GM19468 (cell line): ENCODE data around the gene SYF2.
"Not testable (repeated sequence)": the region's sequence is repeated elsewhere in the genome, so short reads cannot be mapped to it uniquely, and the experiment has no call there.

Experiments used
- ATAC-seq: cut with Tn5 transposase; IDR thresholded peaks from one replicate; pipeline ENCODE4 v1.9.1; 2021; ENCODE audit warnings: mild to moderate bottlenecking, moderate library complexity, moderate number of reproducible peaks; ENCODE audit not compliant: unreplicated experiment; ENCODE audit errors: extremely low read depth

Gene SYF2

GRCh38 chr1:25209516-25209915, 22.8 kb downstream of the SYF2 start:
- no peak for ATAC-seq

- ATAC-seq = no peak
Observed at GRCh38 chr1:25208561-25209222, 23.6 kb downstream of the SYF2 start.

GRCh38 chr1:25208092-25208491, 24.2 kb downstream of the SYF2 start:
- no peak for ATAC-seq

DNA sequence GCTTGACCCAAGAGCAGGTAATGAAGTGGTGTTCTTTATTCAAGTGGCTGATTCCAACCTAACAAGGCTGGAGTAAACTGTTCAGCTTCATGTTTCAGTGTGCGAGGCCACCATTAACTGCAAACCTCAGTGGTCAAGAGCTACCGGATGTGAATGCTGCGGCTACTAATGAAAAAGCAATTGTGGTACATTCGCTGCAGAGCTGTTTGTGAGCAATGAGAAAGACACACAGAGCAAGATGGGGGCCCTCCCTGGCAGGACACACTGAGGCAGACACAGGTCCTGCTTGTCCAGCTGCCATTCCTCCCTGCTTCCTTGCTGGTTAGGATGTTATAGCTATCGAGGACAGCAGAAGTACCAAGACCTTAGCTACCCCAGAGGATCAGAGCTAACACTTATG, 26.1 kb downstream of the SYF2 start:
- ATAC-seq = no peak

DNA sequence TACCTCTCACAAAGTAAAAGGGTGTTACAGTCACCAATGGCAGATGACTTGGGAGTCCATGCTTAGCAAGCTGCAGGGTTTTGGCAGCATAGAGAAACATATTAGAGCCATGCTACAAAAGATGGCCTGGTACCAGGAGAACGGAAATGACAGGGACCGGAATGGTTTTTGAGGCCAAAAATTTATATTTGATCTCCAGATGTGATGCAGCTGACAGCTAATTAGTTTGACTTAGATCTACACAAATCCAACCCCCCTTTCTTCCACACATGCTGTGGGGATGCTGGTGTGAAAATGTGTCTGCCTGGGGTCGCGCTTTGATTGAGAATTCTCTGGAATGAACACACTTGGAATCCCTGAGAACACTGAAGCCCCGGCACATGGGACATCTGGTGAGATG, 26.5 kb downstream of the SYF2 start:
- ATAC-seq = no peak

DNA sequence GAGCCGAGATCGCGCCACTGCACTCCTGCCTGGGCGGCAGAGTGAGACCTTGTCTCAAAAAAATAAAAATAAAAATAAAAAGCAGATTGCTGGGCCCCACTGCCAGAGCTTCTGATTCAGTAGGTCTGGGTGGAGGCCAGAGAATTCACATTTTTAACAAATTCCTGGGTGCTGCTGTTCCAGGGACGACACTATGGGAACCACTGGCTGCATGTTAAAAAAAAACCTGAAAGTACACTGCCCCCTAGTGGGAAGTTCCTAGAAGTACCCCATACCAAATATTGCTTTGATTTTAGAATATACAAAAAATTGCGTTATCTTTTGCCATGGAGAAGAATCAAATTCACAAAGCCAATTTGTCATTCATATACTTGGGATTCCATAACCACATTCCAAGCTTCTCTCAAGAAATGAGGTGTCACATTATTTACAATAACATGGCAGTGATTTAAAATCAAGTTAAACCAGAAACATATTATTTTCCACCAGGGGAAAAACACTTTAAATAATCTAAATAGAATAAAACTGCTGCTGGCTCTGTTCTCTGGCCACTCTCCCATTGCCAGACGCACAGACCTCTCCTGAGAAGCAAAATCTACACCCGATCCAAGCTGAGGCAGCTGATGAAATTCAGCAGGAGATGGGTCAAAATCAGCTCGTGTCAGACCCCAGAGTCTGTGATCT, 27.4 kb downstream of the SYF2 start:
- ATAC-seq = no peak

DNA sequence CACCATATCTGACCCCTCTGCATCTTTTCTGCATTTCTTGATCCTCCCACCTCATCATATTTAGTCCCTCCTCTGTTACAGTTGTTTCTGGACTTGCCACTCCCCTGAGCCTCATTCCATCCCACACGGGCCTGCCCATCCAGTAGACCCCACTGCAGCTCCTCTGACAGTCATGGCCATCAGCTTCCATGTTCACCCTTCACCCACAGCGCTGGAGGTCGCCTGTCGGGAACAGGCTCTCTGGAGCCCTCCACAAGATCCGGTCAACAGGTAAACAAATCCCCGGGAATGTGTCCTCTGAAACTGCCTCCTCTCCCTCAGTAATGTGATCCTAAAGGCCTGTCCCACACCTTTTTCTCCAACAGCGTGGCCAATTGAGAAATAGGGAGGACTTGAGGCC, 31.3 kb downstream of the SYF2 start:
- ATAC-seq = no peak

- ATAC-seq = no peak
Observed at GRCh38 chr1:25199819-25200620, 32.3 kb downstream of the SYF2 start.

DNA sequence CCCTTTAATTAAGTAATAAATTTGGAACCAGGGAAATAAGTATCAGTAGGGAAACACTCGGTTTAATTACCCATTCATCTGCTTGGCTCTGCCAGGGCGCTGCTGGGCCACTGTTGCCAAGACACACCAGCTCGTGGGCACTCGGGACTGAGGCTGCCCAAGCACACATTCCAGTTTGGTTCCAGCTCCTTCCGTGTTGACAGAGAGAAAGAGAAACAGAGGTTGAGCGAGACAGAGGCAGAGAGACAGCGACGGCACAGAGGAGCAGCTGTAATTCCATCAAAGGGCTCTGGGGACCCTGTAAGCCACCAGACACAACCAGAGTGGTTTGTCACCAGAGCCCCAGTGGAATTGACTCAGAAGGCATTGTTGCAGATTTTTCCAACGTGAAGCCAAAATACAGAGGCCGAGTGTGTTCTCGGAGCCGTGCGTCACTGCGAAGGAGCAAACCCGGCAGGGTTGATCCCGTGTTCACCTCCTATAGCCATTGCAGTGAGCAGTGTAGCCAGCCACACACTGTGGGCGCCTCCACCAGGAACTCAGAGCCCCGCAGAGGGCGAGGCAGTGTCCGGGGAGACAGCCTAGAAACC, 33.5 kb downstream of the SYF2 start:
- no peak for ATAC-seq

DNA sequence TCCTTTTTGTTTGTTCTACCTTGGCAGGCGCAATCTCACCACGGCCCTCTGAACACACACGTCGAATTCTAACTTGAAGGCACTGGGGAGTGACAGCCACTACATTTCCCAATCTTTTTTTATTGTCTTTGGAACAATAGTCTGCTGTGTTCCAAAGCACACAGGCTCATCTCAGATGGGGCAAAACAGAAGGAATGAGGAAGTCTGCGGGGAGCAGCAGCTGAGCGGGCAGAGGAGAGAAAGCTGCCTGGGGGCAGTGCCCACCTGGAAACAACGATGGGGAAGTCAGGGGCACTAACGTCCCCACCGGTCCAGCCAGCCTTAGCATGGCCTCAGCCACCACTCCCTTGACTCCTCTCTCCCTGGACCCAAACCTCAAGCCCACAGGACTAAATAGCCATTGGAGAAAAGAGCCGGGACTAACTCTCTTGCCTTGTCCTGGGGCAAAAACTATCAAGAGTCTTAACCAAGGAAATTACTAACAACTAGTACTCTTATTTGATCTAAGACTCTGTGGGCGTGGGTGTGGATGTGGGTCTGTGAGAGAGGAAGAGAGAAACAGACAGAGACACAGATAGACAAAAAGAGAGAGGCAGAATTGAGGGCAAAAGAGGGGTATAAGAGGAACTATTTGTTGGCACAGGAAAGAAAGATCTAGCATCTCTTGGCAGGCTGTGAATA, 34.2 kb downstream of the SYF2 start:
- ATAC-seq = no peak

GRCh38 chr1:25197235-25197975, 34.9 kb downstream of the SYF2 start:
- no peak for ATAC-seq

DNA sequence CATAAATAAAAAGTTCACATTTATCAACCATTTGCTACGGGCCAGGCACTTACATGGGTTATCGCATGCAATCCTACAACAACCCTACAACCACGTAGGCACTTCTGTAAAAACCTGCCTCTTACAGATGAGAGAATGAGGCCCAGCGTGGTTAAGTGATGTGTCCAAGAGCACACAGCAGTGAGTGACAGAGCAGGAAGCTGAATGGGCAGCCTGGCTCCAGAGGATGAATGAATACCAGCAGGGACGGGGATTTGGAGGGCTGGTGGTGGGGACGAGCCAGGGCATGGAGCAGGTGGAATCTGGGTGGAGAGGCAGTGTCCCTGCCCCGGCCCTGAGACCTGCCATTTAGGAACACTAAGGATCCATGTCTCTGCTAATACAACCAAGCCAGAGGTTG, 35.5 kb downstream of the SYF2 start:
- ATAC-seq = no peak

- no peak for ATAC-seq
Observed at GRCh38 chr1:25195835-25196234, 36.5 kb downstream of the SYF2 start.

GRCh38 chr1:25194572-25195020, 37.7 kb downstream of the SYF2 start:
- no peak for ATAC-seq

DNA sequence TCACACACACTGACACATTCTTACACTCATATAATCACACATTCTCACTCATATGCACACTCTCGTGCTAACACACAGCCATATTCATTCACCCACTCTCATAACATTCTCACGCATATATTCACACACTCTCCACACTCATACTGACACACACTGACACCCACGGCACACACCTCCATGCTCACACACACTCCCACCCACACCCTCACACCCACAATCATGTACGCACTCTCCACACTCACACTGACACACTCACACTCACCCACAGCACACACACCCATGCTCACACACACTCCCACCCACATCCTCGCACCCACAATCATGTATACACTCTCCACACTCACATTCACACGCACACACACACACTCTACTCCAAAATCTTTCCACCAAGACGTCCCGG, 38.2 kb downstream of the SYF2 start:
- no peak for ATAC-seq

- no peak for ATAC-seq
Observed at GRCh38 chr1:25193229-25193628, 39.1 kb downstream of the SYF2 start.

DNA sequence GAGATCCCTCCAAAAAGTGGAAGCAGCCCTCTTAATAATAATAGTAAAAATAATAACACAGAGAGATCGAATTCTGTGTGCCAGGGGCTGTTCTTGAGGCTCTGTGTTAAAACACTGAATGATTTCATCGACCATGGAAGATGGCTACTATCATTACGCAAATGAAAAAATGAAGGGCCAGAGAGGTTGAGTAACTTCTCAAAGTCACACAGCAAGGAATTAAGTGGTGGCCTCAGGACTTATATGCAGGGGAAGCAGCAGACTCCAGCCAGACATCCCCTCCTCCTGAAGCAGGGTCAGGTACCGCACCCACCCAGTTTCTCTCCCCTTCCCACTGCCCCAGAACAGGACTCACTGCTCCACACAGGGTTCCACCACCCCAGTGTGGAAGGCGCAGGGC, 40.1 kb downstream of the SYF2 start:
- ATAC-seq = no peak

- no peak for ATAC-seq
Observed at GRCh38 chr1:25190260-25190659, 42.0 kb downstream of the SYF2 start.

- ATAC-seq = not testable (repeated sequence)
Observed at GRCh38 chr1:25187904-25188303, 44.4 kb downstream of the SYF2 start.

DNA sequence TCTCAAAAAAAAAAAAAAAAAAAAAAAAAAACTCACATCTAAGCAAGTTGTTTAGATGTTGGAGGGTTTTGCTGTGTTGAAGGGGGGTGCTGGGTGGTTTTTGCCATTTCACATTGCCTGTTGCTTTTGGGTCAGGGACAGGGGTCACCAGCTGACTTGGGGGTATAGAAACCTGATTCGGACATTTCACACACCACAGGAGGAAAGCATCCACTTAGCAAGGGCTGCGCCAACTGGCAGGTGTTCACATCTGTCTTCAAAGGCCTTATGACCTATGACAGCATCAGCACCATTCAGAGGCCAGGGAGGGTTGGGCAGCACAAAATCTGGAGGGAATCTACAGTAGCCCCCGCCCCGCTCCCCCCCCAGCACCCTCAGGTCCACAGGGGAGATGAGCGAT, 45.2 kb downstream of the SYF2 start:
- no peak for ATAC-seq
